GM19240 (cell line): Measurements from ENCODE around the gene MAST2.
"Not testable (repeated sequence)": the region's sequence is repeated elsewhere in the genome, so short reads cannot be mapped to it uniquely, and the experiment has no call there.

Experiments used
- DNase-seq: peaks from one replicate; pipeline ENCODE4 v3.0.0; 2011; ENCODE audit warnings: low spot score; ENCODE audit not compliant: insufficient read length

MAST2 gene

GRCh38 chr1:45930258-45931150 is 127.1 kb downstream of the MAST2 start:
- no peak for DNase-seq

GRCh38 chr1:45932205-45932604 is 128.8 kb downstream of the MAST2 start:
- not testable (repeated sequence) for DNase-seq

DNA sequence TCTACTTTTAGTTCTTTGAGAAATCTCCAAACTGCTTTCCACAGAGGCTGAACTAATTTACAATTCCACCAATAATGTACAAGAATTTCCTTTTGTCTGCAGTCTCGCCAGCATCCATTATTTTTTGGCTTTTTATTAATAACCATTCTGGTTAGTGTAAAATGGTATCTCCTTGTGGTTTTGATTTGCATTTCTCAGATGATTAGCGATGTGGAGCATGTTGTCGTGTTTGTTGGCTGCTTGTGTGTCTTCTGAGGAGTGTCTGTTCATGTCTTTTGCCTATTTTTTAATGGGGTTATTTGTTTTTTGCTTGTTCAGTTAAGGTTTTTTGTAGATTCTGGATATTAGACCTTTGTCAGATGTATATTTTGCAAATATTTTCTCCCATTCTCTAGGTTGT is 131.5 kb downstream of the MAST2 start:
- DNase-seq, result no peak

- no peak for DNase-seq
These were observed 134.6 kb downstream of the MAST2 start for GRCh38 chr1:45938029-45938428.

DNA sequence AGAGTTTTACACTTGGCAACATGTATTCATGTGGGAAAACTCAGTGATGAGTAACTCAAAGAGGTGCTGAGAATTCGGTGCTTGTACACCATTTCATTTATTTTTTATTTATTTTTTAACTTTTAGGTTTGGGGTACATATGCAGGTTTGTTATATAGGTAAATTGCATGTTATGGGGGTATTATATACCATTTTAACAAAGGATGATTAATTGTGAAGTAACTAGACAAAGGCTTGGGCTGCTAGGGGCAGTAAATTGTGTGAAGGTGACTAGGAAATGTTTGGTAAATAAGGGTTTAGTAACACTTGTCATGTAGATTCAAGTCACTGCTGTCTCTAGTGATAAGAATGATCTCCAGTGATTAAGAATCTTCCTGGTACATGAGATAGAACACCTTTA is 139.0 kb downstream of the MAST2 start:
- no peak for DNase-seq

GRCh38 chr1:45943185-45943584 is 139.8 kb downstream of the MAST2 start:
- DNase-seq, result no peak

- DNase-seq, result no peak
These were observed 142.0 kb downstream of the MAST2 start for GRCh38 chr1:45945426-45945825.

GRCh38 chr1:45949462-45949861 is 146.1 kb downstream of the MAST2 start:
- not testable (repeated sequence) for DNase-seq

GRCh38 chr1:45952072-45952471 is 148.7 kb downstream of the MAST2 start:
- DNase-seq, result no peak

GRCh38 chr1:45953934-45954847 is 150.8 kb downstream of the MAST2 start:
- DNase-seq, result no peak

DNA sequence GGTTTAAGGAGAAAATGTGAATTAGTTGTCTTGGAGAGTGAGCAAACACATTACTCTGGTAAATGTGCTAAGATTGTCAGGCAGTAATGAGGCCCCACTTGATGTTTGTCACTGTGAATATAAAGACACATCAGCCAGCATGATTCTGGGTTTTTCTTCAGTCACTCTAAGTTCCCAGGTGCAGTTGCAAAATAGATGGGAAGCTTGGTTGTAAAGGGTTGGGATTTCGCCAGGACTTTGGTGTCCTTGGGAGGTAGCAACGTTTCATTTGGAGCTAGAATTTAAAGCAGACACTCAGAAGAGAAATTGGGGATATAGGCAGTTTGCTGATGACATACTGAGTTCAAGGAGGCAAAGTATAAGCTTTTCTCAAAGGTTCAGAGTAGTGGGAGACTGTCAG is 154.3 kb downstream of the MAST2 start:
- DNase-seq, result no peak

DNA sequence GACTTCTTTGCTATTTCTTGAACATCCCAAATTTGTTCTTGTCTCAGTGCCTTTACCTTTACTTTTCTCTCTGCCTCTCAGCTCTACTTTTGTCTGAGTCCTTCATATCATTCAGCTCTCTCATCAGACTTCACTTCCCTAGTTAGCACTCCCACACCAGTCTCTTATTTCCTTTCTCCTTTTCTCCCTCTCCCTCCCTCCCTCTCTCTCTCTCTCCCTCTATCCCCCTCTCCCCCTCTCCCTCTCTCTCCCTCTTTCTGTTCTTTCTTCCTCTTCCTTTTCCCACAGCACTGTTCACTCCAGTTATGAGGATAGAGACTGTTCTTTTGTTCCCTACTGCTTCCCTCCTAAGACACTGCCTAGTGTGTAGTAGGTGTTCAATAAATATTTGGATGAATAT is 154.9 kb downstream of the MAST2 start:
- no peak for DNase-seq

DNA sequence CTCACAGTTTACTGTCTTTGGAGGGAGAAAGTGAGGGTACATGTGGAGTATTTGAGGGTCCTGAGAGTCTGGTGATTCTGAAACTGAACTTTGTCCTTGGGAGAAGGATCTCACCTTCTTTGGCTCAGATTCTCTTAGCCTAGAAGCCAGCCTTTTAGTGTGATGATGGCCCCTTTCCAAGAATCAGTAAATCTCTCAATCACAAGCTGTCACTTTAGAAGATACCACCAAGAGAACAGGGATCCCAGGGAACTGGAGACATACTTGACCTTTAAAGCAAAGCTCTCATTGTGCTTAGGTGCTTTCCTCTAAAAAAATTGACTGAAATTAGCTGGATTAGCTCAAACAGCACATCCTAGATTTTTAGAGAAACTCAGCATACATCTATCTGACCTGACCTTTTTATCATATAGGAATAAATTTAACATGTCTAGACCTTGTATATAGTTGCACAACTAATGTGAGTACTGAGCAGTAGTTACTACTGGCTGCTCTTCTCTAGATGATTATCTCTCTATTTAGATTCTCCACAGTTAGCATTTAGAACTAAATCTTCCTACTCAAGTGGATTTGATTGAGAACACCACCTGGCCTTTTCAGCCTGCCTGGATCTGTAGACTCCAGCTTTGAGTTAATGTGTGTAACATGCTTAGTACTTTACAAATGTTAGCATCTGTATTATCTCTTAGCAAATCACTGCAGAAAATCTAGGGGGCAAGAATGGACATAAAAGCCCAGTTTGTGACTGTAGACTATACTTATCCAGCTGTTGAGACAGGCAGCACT is 157.7 kb downstream of the MAST2 start:
- no peak for DNase-seq

DNA sequence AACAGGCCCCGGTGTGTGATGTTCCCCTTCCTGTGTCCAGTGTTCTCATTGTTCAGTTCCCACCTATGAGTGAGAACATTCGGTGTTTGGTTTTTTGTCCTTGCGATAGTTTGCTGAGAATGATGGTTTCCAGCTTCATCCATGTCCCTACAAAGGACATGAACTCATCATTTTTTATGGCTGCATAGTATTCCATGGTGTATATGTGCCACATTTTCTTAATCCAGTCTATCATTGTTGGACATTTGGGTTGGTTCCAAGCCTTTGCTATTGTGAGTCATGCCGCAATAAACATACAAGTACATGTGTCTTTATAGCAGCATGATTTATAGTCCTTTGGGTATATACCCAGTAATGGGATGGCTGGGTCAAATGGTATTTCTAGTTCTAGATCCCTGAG is 158.5 kb downstream of the MAST2 start:
- DNase-seq, result not testable (repeated sequence)

DNA sequence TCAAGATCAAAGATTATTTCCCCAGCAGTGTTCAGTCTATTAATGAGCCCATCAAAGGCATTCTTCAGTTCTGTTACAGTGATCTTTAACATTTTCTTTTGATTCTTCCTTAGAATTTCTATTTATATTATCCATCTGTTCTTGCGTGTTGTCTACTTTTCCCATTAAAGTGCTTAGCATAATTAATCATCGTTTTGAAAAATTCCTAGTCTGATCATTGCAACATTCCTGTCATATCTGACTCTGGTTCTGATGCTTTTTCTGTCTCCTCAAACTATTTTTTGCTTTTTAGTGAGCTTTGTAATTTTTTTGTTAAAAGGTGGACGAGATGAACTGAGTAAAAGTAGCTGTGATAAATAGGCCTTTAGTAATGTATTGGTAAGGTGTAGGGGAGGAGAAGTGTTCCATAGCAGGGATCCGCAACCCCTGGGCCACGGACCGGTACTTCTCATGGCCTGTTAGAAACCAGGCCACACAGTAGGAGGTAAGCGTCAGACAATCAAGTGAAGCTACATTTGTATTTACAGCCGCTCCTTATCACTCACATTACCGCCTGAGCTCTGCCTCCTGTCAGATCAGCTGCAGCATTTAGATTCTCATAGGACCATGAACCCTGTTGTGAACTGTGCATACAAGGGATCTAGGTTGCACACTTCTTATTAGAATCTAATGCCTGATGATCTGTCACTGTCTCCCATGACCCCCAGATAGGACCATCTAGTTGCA is 165.7 kb downstream of the MAST2 start:
- no peak for DNase-seq

- no peak for DNase-seq
These were observed 166.5 kb downstream of the MAST2 start for GRCh38 chr1:45969866-45970265.

- no peak for DNase-seq
These were observed 167.9 kb downstream of the MAST2 start for GRCh38 chr1:45971335-45971734.

- DNase-seq, result no peak
These were observed 168.6 kb downstream of the MAST2 start for GRCh38 chr1:45971922-45972531.

DNA sequence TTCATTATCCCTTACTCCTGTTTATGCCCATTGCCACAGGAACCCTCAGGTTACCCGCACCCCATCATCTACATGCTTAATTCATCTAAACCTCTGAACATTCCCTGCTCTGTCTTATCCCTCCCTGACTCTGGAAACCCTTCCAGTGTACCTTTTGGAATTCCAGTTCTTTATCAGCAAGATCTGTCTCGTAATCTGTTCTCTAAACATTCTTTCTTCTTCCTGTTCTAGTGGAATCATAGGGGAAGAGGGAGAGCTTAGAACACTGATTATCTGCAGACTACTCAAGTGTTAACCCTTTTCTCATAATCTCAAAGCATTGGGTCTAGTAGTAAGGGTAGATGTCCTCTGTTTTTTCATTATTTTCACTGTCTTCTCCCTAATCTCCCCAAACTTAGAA is 169.2 kb downstream of the MAST2 start:
- DNase-seq, result no peak

- DNase-seq, result no peak
These were observed 169.7 kb downstream of the MAST2 start for GRCh38 chr1:45973121-45973520.
